Liver (tissue), 9 donors: Measurements from ENCODE around the gene VAV3. TPM values are rescaled to one million over a fixed set of nuclear protein-coding genes. Genes with fewer than 3 reads are reported as not detected.

Experiments used
- DNase-seq: peaks from one replicate; pipeline ENCODE4 v3.0.0-alpha.2; 2017; ENCODE audit warnings: low spot score
- H3K27ac ChIP-seq, 2 donors: one replicate each; pipeline ENCODE4 v1.7.0; 2013; ENCODE audit warnings: inconsistent platforms in 2 of 2, low read length in 2 of 2, control low read depth in 1 of 2, low read depth in 1 of 2, mild to moderate bottlenecking in 1 of 2
- H3K27me3 ChIP-seq, 4 donors: one replicate each; pipeline versions ENCODE4 v1.6.1 to v1.7.0; 2013; ENCODE audit warnings: low read length in 3 of 4, inconsistent platforms in 1 of 4, mild to moderate bottlenecking in 1 of 4, moderate library complexity in 1 of 4; ENCODE audit not compliant: control insufficient read depth in 4 of 4, insufficient read depth in 4 of 4
- H3K36me3 ChIP-seq, 4 donors: one replicate each; pipeline versions ENCODE4 v1.6.1 to v1.7.0; 2013; ENCODE audit warnings: low read length in 3 of 4, mild to moderate bottlenecking in 3 of 4, low read depth in 1 of 4, moderate library complexity in 1 of 4; ENCODE audit not compliant: control insufficient read depth in 4 of 4, insufficient read depth in 3 of 4
- H3K4me1 ChIP-seq, 4 donors: one replicate each; pipeline versions ENCODE4 v1.6.1 to v1.7.0; 2013; ENCODE audit warnings: low read length in 3 of 4, mild to moderate bottlenecking in 3 of 4, moderate library complexity in 1 of 4; ENCODE audit not compliant: control insufficient read depth in 4 of 4, insufficient read depth in 4 of 4
- H3K4me3 ChIP-seq, 3 donors: one replicate each; pipeline versions ENCODE4 v1.6.1 to v1.7.0; 2013; ENCODE audit warnings: low read length in 3 of 3, control low read depth in 1 of 3, low read depth in 1 of 3, mild to moderate bottlenecking in 1 of 3
- H3K9ac ChIP-seq, 2 donors: one replicate each; pipeline ENCODE4 v1.7.0; 2013; ENCODE audit warnings: low read length in 2 of 2, mild to moderate bottlenecking in 2 of 2, moderate library complexity in 2 of 2, control low read depth in 1 of 2, low read depth in 1 of 2
- H3K9me3 ChIP-seq, 4 donors: one replicate each; pipeline versions ENCODE4 v1.6.1 to v1.7.0; 2013; ENCODE audit warnings: low read length in 3 of 4; ENCODE audit not compliant: control insufficient read depth in 4 of 4
- ATF3 ChIP-seq: IDR thresholded peaks from 2 replicates; pipeline ENCODE4 v1.6.1; 2016; ENCODE audit warnings: antibody characterized with exemption
- EGR1 ChIP-seq, 2 donors: IDR thresholded peaks; 2 replicates each; pipeline ENCODE4 v1.6.1; 2016 to 2018; ENCODE audit warnings: antibody characterized with exemption in 2 of 2, low read depth in 2 of 2
- FOXA1 ChIP-seq: IDR thresholded peaks from 2 replicates; pipeline ENCODE4 v1.6.1; 2016; ENCODE audit warnings: antibody characterized with exemption
- FOXA2 ChIP-seq: IDR thresholded peaks from 2 replicates; pipeline ENCODE4 v1.6.1; 2016; ENCODE audit warnings: antibody characterized with exemption
- GABPA ChIP-seq, 2 donors: IDR thresholded peaks in 1 of 2; conservative IDR thresholded peaks in 1 of 2; 2 replicates each; pipeline ENCODE4 v1.6.1; 2016; ENCODE audit warnings: antibody characterized with exemption in 2 of 2, mild to moderate bottlenecking in 1 of 2, moderate library complexity in 1 of 2
- HNF4A ChIP-seq, 2 donors: conservative IDR thresholded peaks; 2 replicates each; pipeline ENCODE4 v1.6.1; 2016; ENCODE audit warnings: antibody characterized with exemption in 2 of 2, mild to moderate bottlenecking in 2 of 2
- HNF4G ChIP-seq: IDR thresholded peaks from 2 replicates; pipeline ENCODE4 v1.6.1; 2016; ENCODE audit warnings: antibody characterized with exemption
- JUND ChIP-seq, 2 donors: IDR thresholded peaks; 2 replicates each; pipeline ENCODE4 v1.6.1; 2016; ENCODE audit warnings: antibody characterized with exemption in 2 of 2
- NR2F2 ChIP-seq: IDR thresholded peaks from 2 replicates; pipeline ENCODE4 v1.6.1; 2016; ENCODE audit warnings: antibody characterized with exemption
- RXRA ChIP-seq, 2 donors: IDR thresholded peaks; 2 replicates each; pipeline ENCODE4 v1.6.1; 2017 to 2018; ENCODE audit warnings: antibody characterized with exemption in 2 of 2, mild to moderate bottlenecking in 1 of 2
- SP1 ChIP-seq: IDR thresholded peaks from 2 replicates; pipeline ENCODE4 v1.6.1; 2018; ENCODE audit warnings: antibody characterized with exemption, mild to moderate bottlenecking
- ZBTB33 ChIP-seq: IDR thresholded peaks from 2 replicates; pipeline ENCODE4 v1.6.1; 2016; ENCODE audit warnings: antibody characterized with exemption
- WGBS: extraction: QIAGEN DNeasy Blood & Tissue Kit; methylation state at CpG from one replicate; pipeline ENCODE4 v1.1.7; 2013; 5-methylcytosine and 5-hydroxymethylcytosine counted together
- polyA plus RNA-seq, 2 donors: library from polyadenylated mRNA; stranded (reverse) in 1 of 2; unstranded in 1 of 2; fragments of 200-250 nt in 1 of 2; fragments of >200 nt in 1 of 2; fragmentation: Nextera tagmentation in 1 of 2; extraction: Ambion mirVana in 1 of 2; gene quantifications; one replicate each; pipeline versions ENCODE4 v1.2.1 to v1.2.3, GENCODE V29; 2013 to 2015
- total RNA-seq, 2 donors: library from RNA; depleted of rRNA; stranded (reverse); fragments of >200 nt; gene quantifications; one replicate each; pipeline ENCODE4 v1.2.3, GENCODE V29; 2014
- TF ChIP-seq, protein P1 (sequence below): IDR thresholded peaks from 2 replicates; pipeline ENCODE4 v1.6.1; 2016; ENCODE audit warnings: antibody characterized with exemption
- TF ChIP-seq, protein P2 (sequence below): fragments of 150-350 bp; IDR thresholded peaks from 2 replicates; pipeline ENCODE4 v1.5.1; 2017; ENCODE audit warnings: improper control_type of control experiment, low read depth, low read length; ENCODE audit not compliant: missing input control
- donor health status: healthy.
- donor health status: healthy.
- donor health status: healthy.
- donor health status: healthy.
- donor health status: healthy.

VAV3 gene
- total and polyA plus RNA-seq, 4 donors, result 0.46 to 4.8 (median 2.7) TPM

DNA sequence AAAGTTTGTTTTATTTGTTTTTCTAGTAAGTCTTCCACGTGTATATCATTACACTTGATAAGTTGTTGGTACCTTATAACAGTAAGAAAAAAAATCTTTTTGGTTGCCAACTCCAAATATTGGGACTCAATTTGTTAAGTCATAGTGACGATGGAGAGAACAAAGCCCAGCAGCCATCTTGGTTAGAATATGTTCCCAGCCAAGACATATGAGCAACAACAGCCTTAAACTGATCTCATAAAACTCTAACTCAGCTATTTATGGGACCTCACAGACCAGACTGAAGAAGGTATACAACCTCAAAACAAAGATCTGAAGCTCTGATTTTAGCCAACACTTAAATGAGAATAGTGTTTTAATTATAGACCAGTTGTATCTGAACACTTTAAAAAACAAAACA lies 281.3 kb downstream of the VAV3 start:
- no peak overlapping the region for H3K4me3 ChIP-seq
- 77% methylated on average over 2 of the region's 2 CpGs for WGBS
- H3K27me3 ChIP-seq, result no peaks in the 10 kb centered on the region
- no peaks in the 10 kb centered on the region for H3K9me3 ChIP-seq
- no peak overlapping the region for H3K27ac ChIP-seq
- TF ChIP-seq, protein P1, sequence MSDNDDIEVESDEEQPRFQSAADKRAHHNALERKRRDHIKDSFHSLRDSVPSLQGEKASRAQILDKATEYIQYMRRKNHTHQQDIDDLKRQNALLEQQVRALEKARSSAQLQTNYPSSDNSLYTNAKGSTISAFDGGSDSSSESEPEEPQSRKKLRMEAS, result no peak
- no peak for TF ChIP-seq FOXA1
- no peak for TF ChIP-seq HNF4G
- no peak for TF ChIP-seq GABPA (IDR thresholded peaks at IDR 0.05 in 1 of 2, conservative IDR thresholded peaks at IDR 0.05 in 1 of 2)
- no peak for TF ChIP-seq ATF3
- TF ChIP-seq ZBTB33, result no peak
- TF ChIP-seq, protein P2, sequence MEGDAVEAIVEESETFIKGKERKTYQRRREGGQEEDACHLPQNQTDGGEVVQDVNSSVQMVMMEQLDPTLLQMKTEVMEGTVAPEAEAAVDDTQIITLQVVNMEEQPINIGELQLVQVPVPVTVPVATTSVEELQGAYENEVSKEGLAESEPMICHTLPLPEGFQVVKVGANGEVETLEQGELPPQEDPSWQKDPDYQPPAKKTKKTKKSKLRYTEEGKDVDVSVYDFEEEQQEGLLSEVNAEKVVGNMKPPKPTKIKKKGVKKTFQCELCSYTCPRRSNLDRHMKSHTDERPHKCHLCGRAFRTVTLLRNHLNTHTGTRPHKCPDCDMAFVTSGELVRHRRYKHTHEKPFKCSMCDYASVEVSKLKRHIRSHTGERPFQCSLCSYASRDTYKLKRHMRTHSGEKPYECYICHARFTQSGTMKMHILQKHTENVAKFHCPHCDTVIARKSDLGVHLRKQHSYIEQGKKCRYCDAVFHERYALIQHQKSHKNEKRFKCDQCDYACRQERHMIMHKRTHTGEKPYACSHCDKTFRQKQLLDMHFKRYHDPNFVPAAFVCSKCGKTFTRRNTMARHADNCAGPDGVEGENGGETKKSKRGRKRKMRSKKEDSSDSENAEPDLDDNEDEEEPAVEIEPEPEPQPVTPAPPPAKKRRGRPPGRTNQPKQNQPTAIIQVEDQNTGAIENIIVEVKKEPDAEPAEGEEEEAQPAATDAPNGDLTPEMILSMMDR, result no peak
- TF ChIP-seq FOXA2, result no peak
- no peak for TF ChIP-seq NR2F2
- no peak for TF ChIP-seq RXRA (IDR thresholded peaks at IDR 0.05)
- TF ChIP-seq HNF4A (conservative IDR thresholded peaks at IDR 0.05), result no peak
- no peaks in the 10 kb centered on the region for H3K4me1 ChIP-seq
- H3K36me3 ChIP-seq, result no peaks in the 10 kb centered on the region
- H3K9ac ChIP-seq, result no peak overlapping the region
- no peak for DNase-seq

DNA sequence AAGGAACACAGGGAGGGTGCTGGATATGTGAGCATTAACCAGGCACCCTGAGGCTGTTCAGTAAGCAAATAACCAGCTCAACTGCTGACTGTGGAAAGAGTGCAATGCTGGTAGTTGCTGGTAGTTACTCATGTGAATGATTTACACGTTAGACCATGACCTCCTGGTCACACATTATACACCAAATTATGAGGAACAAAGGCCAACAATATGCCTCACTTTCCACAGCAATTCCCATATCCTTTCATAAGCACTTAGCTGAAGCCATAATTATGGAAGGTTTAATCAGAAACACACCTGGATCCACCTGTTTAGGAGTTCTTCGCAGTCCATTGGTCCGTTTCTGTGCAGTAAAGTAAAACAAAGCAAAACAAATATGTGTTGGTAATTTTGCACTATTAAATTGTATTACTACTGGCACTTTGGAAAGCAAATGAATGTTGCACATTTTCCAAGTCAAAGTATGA lies 281.8 kb downstream of the VAV3 start:
- no peak overlapping the region for H3K9ac ChIP-seq
- DNase-seq, result no peak
- no peaks in the 10 kb centered on the region for H3K27me3 ChIP-seq
- no peaks in the 10 kb centered on the region for H3K36me3 ChIP-seq
- H3K9me3 ChIP-seq, result no peaks in the 10 kb centered on the region
- no peak overlapping the region for H3K27ac ChIP-seq
- no peaks in the 10 kb centered on the region for H3K4me1 ChIP-seq
- no peak for TF ChIP-seq FOXA1
- no peak for TF ChIP-seq RXRA (IDR thresholded peaks at IDR 0.05)
- no peak for TF ChIP-seq FOXA2
- TF ChIP-seq, protein P1, result no peak
- TF ChIP-seq JUND (IDR thresholded peaks at IDR 0.05), result no peak
- TF ChIP-seq HNF4A (conservative IDR thresholded peaks at IDR 0.05), result no peak
- TF ChIP-seq, protein P2, result no peak
- no peak for TF ChIP-seq SP1
- TF ChIP-seq HNF4G, result no peak
- TF ChIP-seq EGR1 (IDR thresholded peaks at IDR 0.05; ENCODE audit: low read depth in 2 of 2), result no peak
- no peak for TF ChIP-seq GABPA (IDR thresholded peaks at IDR 0.05 in 1 of 2, conservative IDR thresholded peaks at IDR 0.05 in 1 of 2)
- no peak overlapping the region for H3K4me3 ChIP-seq
- WGBS, result 67% methylated on average over 3 of the region's 3 CpGs
